GM12878 (cell line): ENCODE data around the gene HMCN1. TPM values are rescaled to one million over a fixed set of nuclear protein-coding genes. Genes with fewer than 3 reads are reported as not detected.

Experiments used
- ATAC-seq: fragments of 200-7000 bp; cut with Tn5 transposase; 3 replicates; pipeline ENCODE4 v1.9.1; 2020; ENCODE audit warnings: mild to moderate bottlenecking, moderate library complexity
- BruUV-seq: library from RNA; stranded (reverse); fragments of 400-500 nt; replicated peaks from 2 replicates; lab custom pipeline; 2021; lab: Mats Ljungman, UMichigan
- CTCF ChIA-PET: fragments of 300-600 bp; sonication (Branson Sonifier 250); formaldehyde crosslinking; extraction: SDS; loops from one replicate; lab custom pipeline; 2021; ENCODE audit warnings: inconsistent platforms; lab: Yijun Ruan, JAX
- POLR2A ChIA-PET: fragments of 350-600 bp; formaldehyde crosslinking; extraction: SDS; loops from one replicate; lab custom pipeline; 2021; ENCODE audit warnings: inconsistent platforms; lab: Charles Lee
- RAD21 ChIA-PET: fragments of 300-600 bp; sonication (Branson Sonifier 250); formaldehyde crosslinking; loops from one replicate; lab custom pipeline; 2023; ENCODE audit warnings: antibody characterized with exemption; ENCODE audit not compliant: unreplicated experiment; lab: Charles Lee
- SMC1A ChIA-PET: fragments of 300-600 bp; sonication (Branson Sonifier 250); formaldehyde crosslinking; loops from one replicate; lab custom pipeline; 2023; ENCODE audit not compliant: unreplicated experiment, uncharacterized antibody; lab: Charles Lee
- DNase-seq: peaks from one replicate; pipeline ENCODE4 v3.0.0-alpha.2; 2011; ENCODE audit warnings: low read depth, low spot score
- FAIRE-seq: peaks from 3 replicates; lab custom pipeline; 2011; peaks lifted over from hg19 to GRCh38; lab: Jason Lieb, UNC
- H2AFZ ChIP-seq: 2 replicates; pipeline ENCODE4 v1.6.0; 2011; ENCODE audit warnings: low read depth, low read length, control low read depth; ENCODE audit not compliant: control insufficient read depth
- H3K27ac ChIP-seq: 2 replicates; pipeline ENCODE4 v1.5.1; 2011; ENCODE audit warnings: control low read depth; ENCODE audit not compliant: control insufficient read depth, insufficient read depth
- H3K27me3 ChIP-seq, 2 experiments: replicated peaks in 1 of 2; 2 replicates each; pipeline versions ENCODE4 v1.6.0 to v1.6.1; 2011; ENCODE audit warnings: low read length in 1 of 2; ENCODE audit not compliant: control insufficient read depth in 2 of 2, insufficient read depth in 2 of 2
- H3K36me3 ChIP-seq, 2 experiments: 2 replicates each; pipeline ENCODE4 v1.5.1; 2011; ENCODE audit warnings: low read length in 1 of 2; ENCODE audit not compliant: control insufficient read depth in 2 of 2, insufficient read depth in 2 of 2
- H3K4me1 ChIP-seq: 2 replicates; pipeline ENCODE4 v1.6.1; 2011; ENCODE audit warnings: mild to moderate bottlenecking, low read length, moderate library complexity, mixed read lengths; ENCODE audit not compliant: control insufficient read depth, insufficient read depth
- H3K4me2 ChIP-seq: 2 replicates; pipeline ENCODE4 v1.6.0; 2011; ENCODE audit warnings: control low read depth; ENCODE audit not compliant: control insufficient read depth, insufficient read depth
- H3K4me3 ChIP-seq: fragments of 200-600 bp; sonication (generic); 2 replicates; pipeline ENCODE4 v1.5.1; 2016
- H3K79me2 ChIP-seq: 2 replicates; pipeline ENCODE4 v1.6.0; 2011; ENCODE audit warnings: low read length; ENCODE audit not compliant: control insufficient read depth, insufficient read depth
- H3K9ac ChIP-seq: 2 replicates; pipeline ENCODE4 v1.8.0; 2011; ENCODE audit warnings: low read length, control low read depth, mixed read lengths; ENCODE audit not compliant: control insufficient read depth, insufficient read depth
- H3K9me3 ChIP-seq: replicated peaks from 3 replicates; pipeline ENCODE4 v1.5.1; 2011; ENCODE audit warnings: mild to moderate bottlenecking, low read length; ENCODE audit not compliant: control insufficient read depth, insufficient read depth
- H4K20me1 ChIP-seq: 2 replicates; pipeline ENCODE4 v1.6.0; 2011; ENCODE audit not compliant: control insufficient read depth, insufficient read depth
- KLF5 ChIP-seq: fragments of 450-650 bp; IDR thresholded peaks from 2 replicates; pipeline ENCODE4 v1.6.1; 2014; ENCODE audit warnings: mild to moderate bottlenecking; ENCODE audit not compliant: partially characterized antibody
- MEF2A ChIP-seq: IDR thresholded peaks from 2 replicates; pipeline ENCODE4 v1.6.1; 2011; ENCODE audit warnings: low read depth, mild to moderate bottlenecking, low read length, moderate library complexity; ENCODE audit not compliant: insufficient read depth
- MEF2B ChIP-seq: fragments of 450-650 bp; IDR thresholded peaks from 2 replicates; pipeline ENCODE4 v1.6.1; 2018; ENCODE audit warnings: mild to moderate bottlenecking, moderate library complexity; ENCODE audit not compliant: partially characterized antibody, poor library complexity, severe bottlenecking
- MTA2 ChIP-seq: fragments of 450-650 bp; IDR thresholded peaks from 2 replicates; pipeline ENCODE4 v1.6.1; 2016; ENCODE audit warnings: low read depth, mild to moderate bottlenecking, moderate library complexity
- MXI1 ChIP-seq: fragments of 150-350 bp; IDR thresholded peaks from 2 replicates; pipeline ENCODE4 v1.6.1; 2011; ENCODE audit warnings: low read depth, mild to moderate bottlenecking, inconsistent platforms, low read length, improper control_type of control experiment
- POLR2AphosphoS5 ChIP-seq: IDR thresholded peaks from 2 replicates; pipeline ENCODE4 v1.6.1; 2011; ENCODE audit warnings: mild to moderate bottlenecking, low read length, inconsistent platforms
- RELA ChIP-seq: fragments of 450-650 bp; IDR thresholded peaks from 2 replicates; pipeline ENCODE4 v1.8.0; 2014; ENCODE audit warnings: borderline replicate concordance; ENCODE audit not compliant: partially characterized antibody
- SRF ChIP-seq, 2 experiments: IDR thresholded peaks; 2 replicates each; pipeline ENCODE4 v1.6.1; 2011; ENCODE audit warnings: low read depth in 2 of 2, low read length in 2 of 2, mild to moderate bottlenecking in 1 of 2, moderate library complexity in 1 of 2
- ZZZ3 ChIP-seq: IDR thresholded peaks from 2 replicates; pipeline ENCODE4 v1.6.1; 2011; ENCODE audit warnings: low read depth; ENCODE audit not compliant: control insufficient read depth, insufficient read length
- WGBS: methylation state at CpG from one replicate; pipeline ENCODE4 v1.1.6; 2016; ENCODE audit warnings: low lambda C conversion rate; ENCODE audit not compliant: insufficient replicate concordance, insufficient coverage; ENCODE audit errors: missing lambda C conversion rate; 5-methylcytosine and 5-hydroxymethylcytosine counted together
- in situ Hi-C: fragments of 300-500 bp; cut with MboI; formaldehyde crosslinking; loops from 9 replicates; pipeline ENCODE4 v1.14.3; 2018; ENCODE audit warnings: mixed read lengths
- intact Hi-C: fragments of 100-400 bp; cut with micrococcal nuclease; formaldehyde crosslinking; loops from one replicate; pipeline ENCODE4 v1.14.2; 2022; ENCODE audit not compliant: unreplicated experiment
- polyA plus RNA-seq, 11 experiments: library from polyadenylated mRNA; depleted of rRNA in 4 of 11; unstranded in 6 of 11; stranded (reverse) in 5 of 11; fragments of >200 nt; fragmentation: Nextera tagmentation in 4 of 11; fragmentation: Illumina TruSeq in 1 of 11; extraction: Ambion mirVana in 4 of 11; extraction: Trizol in 1 of 11; gene quantifications; 1 replicate in 1 of 11; 2 replicates in 10 of 11; pipeline versions ENCODE4 v1.2.1 to v1.2.3, GENCODE V29; 2011 to 2016; ENCODE audit warnings: inconsistent platforms in 2 of 11, missing spikeins in 2 of 11, low read depth in 1 of 11
- total RNA-seq, 4 experiments: library from RNA; depleted of rRNA in 3 of 4; stranded (reverse); fragments of >200 nt in 3 of 4; fragmentation: Illumina TruSeq in 1 of 4; extraction: Trizol in 1 of 4; gene quantifications; 2 replicates each; pipeline versions ENCODE4 v1.2.1 to v1.2.3, GENCODE V29; 2013 to 2021
- TF ChIP-seq, protein P1 (sequence below): fragments of 450-650 bp; conservative IDR thresholded peaks from 2 replicates; pipeline ENCODE4 v1.6.1; 2017; ENCODE audit warnings: mild to moderate bottlenecking, moderate library complexity
- TF ChIP-seq, protein P2 (sequence below): IDR thresholded peaks from 2 replicates; pipeline ENCODE4 v1.6.1; 2012; ENCODE audit warnings: low read length, inconsistent platforms

HMCN1 gene
- total and polyA plus RNA-seq, 10 of the 15 experiments (the other 5 are each of a cell fraction or from before 2014, with no cell fraction given), result under 0.01 to 0.07 TPM; not detected in 8

DNA sequence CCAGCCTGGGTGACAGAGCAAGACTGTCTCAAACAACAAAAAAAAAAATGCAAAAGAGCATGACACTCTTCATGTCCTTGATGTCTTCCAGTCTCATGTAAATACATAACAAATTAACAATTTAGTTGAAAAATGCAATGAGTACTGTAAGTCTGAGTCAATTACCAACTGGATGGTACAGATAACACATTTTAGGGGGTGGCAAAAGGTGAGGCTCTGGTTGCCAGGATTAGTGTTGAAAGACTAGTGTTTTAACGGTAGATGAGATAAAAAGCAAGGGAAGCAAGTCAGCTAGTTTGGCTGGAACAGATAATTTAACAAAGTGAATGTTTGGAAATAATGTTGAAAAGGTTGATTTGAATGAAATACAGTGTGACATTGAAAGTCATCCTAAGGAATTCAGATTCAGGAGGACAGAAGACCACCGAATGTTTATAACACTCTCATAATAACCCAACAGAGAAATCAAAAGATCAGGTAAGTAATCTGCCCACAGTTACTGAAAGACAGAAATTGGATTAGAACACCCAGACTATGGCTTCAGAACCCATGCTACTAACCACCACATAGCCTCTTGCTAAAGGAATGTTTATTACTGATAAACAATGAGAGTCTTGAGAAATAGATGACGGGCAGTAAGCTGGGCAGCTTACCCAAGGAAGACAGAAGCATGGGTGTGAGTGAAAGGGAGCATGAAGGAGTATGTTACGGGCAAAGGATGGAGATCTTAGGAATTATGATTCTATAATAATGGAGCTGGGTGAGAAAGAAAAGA is 312.4 kb downstream of the HMCN1 start:
- ChIA-PET SMC1A (no interaction called here), POLR2A (no interaction called here), RAD21 (no interaction called here), CTCF (no interaction called here)
- Histone ChIP-seq H3K79me2 (no peaks in the 10 kb centered on the region), H3K27ac (no peak overlapping the region), H3K9me3 (no peaks in the 10 kb centered on the region), H3K4me3 (no peak overlapping the region), H3K9ac (no peak overlapping the region), H3K4me1 (no peaks in the 10 kb centered on the region), H3K4me2 (no peak overlapping the region), H3K27me3 (no peaks in the 10 kb centered on the region), H4K20me1 (no peaks in the 10 kb centered on the region), H2AFZ (no peak overlapping the region), H3K36me3 (no peaks in the 10 kb centered on the region)
- FAIRE-seq (no peak), DNase-seq (no peak), ATAC-seq (no peak)
- WGBS, result 10% methylated on average over 4 of the region's 4 CpGs
- intact Hi-C loops, result no loop called here
- in situ Hi-C loops, result no loop called here
- no TSS peak for BruUV-seq
- TF ChIP-seq POLR2AphosphoS5 (no peak), MXI1 (no peak), KLF5 (no peak), ZZZ3 (no peak), RELA (no peak), SRF (IDR thresholded peaks at IDR 0.05; ENCODE audit: low read depth in 2 of 2, low read length in 2 of 2) (no peak), MTA2 (no peak), MEF2A (no peak), MEF2B (no peak)
- TF ChIP-seq, protein P1, sequence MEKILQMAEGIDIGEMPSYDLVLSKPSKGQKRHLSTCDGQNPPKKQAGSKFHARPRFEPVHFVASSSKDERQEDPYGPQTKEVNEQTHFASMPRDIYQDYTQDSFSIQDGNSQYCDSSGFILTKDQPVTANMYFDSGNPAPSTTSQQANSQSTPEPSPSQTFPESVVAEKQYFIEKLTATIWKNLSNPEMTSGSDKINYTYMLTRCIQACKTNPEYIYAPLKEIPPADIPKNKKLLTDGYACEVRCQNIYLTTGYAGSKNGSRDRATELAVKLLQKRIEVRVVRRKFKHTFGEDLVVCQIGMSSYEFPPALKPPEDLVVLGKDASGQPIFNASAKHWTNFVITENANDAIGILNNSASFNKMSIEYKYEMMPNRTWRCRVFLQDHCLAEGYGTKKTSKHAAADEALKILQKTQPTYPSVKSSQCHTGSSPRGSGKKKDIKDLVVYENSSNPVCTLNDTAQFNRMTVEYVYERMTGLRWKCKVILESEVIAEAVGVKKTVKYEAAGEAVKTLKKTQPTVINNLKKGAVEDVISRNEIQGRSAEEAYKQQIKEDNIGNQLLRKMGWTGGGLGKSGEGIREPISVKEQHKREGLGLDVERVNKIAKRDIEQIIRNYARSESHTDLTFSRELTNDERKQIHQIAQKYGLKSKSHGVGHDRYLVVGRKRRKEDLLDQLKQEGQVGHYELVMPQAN, result no peak
- TF ChIP-seq, protein P2, sequence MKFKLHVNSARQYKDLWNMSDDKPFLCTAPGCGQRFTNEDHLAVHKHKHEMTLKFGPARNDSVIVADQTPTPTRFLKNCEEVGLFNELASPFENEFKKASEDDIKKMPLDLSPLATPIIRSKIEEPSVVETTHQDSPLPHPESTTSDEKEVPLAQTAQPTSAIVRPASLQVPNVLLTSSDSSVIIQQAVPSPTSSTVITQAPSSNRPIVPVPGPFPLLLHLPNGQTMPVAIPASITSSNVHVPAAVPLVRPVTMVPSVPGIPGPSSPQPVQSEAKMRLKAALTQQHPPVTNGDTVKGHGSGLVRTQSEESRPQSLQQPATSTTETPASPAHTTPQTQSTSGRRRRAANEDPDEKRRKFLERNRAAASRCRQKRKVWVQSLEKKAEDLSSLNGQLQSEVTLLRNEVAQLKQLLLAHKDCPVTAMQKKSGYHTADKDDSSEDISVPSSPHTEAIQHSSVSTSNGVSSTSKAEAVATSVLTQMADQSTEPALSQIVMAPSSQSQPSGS, result no peak
